HG02798 (cell line): ENCODE data around the gene CLMP.
"Not testable (repeated sequence)": the region's sequence is repeated elsewhere in the genome, so short reads cannot be mapped to it uniquely, and the experiment has no call there.

Experiments
- ATAC-seq: cut with Tn5 transposase; IDR thresholded peaks from one replicate; pipeline ENCODE4 v1.9.1; 2021; ENCODE audit warnings: mild to moderate bottlenecking; ENCODE audit not compliant: unreplicated experiment, poor library complexity

Gene CLMP

DNA sequence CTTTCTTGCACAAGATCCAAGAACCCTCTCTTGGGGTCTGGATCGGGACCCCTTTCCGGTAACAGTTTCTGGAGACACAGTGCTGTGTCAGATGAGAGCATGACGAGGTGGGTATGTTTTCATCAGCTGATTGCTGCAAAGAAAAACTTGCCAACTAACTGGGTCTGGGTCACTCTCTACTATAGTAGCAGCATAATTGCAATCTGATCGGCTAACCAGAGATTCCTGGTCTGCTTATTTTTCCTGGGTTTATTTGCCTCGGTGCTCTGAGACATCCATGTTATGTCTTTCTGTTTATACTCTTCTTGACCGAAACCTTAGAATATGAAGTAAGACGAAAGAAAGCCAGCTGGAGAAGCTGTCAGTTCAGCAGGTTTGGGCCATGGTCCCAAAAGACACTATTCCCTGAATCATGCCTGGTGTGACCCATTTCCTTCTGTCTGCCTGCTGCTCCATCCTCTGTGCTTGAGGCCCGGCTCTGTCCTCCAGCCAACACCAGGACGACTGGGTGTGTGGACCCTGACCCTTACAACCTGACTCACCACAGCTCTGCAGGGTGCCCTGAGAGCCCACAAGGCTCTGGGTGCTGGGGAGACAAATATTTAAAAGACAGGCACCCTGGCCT, 24.1 kb upstream of the CLMP start:
- no peak for ATAC-seq

DNA sequence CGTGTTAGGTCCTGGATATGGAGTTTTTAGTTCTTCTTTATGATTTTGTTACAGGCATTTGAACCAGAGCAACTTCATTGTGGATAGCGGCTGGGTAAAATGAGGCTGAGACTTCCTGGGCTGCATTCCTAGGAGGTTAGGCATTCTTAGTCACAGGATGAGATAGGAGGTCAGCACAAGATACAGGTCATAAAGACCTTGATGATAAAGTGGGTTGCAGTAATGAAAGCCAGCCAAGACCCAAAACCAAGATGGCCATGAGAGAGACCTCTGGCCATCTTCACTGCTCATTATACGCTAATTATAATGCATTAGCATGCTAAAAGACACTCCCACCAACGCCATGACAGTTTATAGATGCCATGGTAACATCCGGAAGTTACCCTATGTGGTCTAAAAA, 23.4 kb upstream of the CLMP start:
- no peak for ATAC-seq

DNA sequence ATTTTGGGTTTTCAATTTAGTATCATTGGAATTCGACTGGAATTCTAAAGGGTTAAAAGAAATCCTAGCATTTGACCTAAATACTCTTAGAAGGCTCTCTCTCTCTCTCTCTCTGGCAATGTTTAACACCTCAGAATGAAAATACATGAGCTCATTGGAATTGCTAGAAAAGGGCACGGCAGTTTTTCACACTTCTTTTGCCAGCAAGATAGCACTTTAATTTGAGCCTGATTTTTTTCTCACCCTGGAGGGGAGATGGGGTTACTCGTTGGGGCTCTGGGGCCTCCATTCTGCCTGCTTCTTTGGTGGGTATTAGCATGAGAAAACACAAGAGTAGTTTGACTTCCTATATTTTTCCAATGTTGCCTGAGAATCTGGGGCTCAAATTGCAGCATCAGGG, 22.8 kb upstream of the CLMP start:
- ATAC-seq: no peak

DNA sequence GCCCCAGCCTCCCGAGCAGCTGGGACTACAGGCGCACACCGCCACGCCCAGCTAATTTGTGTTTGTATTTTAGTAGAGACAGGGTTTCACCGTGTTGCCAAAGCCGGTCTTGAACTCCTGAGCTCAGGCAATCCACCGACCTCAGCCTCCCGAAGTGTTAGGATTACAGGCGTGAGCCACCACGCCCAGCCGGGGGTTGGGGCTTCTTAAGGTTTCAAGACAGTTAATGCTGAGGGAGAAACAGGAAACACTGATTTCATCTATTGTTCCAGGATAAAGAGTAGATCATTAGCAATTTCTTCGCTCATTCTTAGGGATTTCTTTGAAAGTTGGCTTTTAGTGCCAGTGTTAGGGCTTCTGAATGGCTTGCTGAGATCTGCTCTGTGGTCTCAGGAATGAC, 21.2 kb upstream of the CLMP start:
- ATAC-seq: no peak

DNA sequence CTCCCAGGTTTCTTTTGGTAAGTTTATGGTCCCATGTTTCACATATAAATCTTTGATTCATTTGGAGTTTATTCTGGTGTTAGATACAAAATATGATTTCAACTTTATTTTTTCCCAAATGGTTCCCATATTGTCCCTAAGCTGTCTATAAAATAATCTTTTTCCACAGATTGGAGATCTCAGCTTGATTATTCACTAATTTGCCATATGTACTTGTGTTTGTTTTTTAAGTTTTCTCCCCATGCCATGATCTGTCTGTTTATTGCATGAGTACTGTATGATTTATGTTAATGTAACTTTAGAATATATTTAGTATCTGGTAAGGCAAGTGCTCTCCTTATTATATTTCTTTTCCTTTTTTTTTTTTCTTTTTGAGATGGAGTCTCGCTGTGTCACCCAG, 19.9 kb upstream of the CLMP start:
- ATAC-seq: no peak

DNA sequence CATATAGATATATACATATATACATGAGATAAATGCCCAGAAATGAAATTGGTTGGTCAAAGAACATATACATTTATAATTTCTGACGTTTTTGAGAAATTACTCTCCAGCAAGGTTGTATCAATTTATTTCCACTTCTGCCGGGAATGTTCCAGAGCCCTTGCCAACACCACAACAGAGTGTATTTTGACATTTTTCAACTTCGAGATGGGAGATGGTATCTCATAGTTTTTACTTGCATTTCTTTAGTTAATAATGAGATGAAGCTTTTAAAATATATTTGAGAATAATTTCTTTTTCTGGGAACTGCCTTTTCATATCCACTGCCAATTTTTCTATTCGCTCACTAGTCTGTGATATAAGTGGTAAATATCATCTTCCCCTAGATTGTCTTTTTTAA, 19.3 kb upstream of the CLMP start:
- no peak for ATAC-seq

DNA sequence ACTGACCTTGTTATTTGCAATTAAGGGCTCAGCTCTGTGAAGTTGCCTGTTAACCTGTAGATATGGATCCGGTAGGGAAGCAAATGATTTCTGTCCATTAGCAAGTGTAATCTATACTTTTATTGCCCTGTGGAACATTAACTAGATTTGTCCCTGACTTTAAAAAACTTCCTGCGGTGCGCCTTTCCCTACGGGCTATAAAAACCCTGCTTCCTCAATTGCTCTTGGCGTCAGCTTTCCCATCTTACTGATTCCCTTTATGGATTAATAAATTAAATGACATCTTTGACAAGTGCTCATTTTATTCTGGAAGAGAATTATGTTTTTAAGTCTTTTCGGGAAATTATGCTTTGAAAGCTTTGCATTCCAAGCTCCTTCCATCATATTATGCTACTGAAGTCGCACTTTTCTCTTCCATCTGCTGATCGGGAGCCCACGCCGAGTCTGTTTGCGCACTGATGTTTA, 18.3 kb upstream of the CLMP start:
- no peak for ATAC-seq

DNA sequence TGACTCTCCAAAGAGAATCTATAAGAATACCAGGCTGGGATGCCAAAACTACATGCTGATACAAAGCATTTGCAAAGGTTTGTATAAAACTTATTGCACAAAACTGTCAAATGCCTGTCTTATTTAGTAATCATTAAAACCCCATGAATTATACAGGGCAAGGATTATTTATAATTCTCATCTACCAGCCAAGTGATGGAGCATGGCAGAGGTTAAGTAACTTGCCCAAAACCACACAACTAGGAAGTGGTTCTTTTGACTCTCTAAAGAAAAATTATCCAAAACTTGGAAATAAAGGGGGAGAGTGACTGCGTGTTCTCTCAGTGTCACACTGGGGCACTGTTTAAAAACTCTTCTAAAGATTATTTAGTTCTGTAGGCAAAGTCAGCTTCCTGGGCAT, 17.4 kb upstream of the CLMP start:
- ATAC-seq: no peak

DNA sequence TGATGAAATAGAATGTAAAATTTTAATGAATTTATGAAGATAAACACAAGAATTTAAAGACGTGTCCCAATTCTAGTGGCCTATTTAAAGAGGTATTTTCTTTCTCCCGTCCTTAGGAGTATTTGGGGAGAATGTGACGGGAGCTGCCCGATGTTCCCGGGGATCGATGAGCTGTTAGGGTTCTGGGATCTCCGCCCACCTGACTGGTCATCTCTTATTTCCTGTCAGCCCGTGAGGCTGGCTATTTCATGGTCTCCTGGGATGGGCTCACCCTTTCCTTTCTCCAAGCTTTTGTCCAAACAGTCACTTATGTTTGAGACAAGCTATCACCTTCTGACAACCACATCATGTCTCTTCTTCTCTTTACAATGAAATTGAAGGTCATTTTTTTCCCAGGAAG, 16.9 kb upstream of the CLMP start:
- no peak for ATAC-seq

DNA sequence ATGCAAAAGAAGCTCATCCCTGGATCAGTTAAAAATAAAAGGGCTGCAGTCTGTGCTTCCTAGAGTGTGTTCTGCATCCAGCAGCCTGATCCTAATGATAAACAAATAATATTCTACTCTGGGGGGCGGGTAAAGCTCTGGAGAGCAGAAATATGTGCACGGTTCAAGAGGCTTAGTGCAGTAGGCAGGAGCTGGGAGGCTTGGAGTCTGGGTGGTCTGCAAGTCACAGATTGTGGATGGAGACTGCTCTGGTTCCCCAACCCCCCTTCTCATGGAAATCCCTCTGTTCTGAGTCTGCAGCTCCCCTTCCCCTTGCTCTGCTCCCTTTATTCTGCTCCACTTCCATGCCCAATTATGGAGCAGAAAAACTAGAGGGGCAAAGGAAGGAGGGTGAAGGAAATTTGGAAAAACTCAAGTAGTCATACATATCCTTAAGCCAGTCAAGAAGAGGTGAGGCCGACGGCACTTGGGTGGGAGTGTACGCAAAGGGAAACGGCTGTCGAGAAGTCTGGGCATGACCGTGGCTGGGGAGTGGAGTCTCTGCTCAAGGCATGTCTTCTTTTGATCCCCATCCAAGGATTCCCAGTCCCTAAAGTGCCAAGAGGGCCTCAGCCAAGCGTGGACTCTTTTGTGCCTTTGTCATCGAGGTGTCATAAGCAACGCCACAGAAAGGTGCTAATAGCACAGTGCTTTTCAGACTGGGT, 16.3 kb upstream of the CLMP start:
- no peak for ATAC-seq

DNA sequence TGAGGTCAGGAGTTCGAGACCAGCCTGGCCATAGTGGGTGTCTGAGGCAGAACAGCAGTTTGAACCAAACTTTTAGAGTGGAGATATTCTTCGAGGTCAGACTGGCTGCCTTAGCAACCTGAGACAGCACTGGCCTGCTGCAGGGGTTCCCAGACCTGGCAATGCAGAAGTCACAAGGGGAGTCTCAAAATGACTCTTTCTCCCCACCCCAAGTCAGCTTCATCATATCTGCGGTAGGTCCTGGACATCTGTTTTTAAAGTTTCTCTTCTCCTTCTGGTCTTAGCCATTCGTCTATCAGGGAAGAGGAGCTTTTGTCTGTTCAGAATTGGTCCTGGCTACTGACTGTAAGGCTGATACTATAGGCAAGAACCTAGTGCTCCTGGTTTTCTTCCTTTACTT, 14.5 kb upstream of the CLMP start:
- no peak for ATAC-seq

DNA sequence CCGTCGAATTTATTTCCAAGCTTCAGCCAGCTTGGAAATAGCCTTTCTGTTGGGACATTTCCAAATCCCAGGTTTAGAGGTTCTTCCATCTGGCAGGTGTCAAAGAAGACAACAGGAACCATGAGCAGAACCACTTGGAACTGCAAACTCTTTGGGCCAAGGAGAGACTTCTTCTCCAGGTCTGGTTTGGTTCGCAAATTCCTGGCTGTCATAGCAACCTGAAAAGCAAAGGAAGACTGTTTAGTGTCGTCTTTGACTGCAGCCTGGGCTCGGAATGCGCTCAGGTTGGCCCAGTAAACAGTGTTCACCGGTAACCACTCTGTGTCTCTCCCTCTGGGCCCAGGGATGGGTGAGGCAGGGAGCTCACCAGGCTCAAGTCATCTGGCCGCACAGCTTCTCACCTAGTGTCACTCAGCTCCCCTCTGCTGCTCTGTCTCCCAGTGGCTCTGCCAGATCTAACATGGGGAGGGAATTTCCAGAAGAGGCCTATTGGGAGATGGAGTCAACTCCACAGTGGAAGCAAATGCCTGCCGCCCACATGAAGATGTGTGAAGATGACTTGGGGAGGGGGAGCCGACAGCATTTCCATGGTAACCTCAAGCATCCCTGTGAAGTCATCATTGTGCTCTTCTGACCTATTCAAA, 11.9 kb upstream of the CLMP start:
- no peak for ATAC-seq

DNA sequence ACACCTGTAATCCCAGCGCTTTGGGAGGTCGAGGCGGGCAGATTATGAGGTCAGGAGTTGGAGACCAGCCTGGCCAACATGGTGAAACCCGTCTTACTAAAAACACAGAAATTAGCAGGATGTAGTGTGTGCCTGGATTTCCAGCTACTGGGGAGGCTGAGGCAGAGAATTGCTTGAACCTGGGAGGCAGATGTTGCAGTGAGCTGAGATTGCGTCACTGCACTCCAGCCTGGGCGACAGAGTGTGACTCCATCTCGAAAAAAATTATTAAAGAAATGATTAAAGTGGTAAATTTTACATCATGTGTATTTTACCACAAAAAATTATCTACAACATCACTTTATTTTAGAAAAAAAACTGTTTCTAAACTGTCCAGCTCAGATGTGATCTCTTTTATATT, 11.0 kb upstream of the CLMP start:
- not testable (repeated sequence) for ATAC-seq

DNA sequence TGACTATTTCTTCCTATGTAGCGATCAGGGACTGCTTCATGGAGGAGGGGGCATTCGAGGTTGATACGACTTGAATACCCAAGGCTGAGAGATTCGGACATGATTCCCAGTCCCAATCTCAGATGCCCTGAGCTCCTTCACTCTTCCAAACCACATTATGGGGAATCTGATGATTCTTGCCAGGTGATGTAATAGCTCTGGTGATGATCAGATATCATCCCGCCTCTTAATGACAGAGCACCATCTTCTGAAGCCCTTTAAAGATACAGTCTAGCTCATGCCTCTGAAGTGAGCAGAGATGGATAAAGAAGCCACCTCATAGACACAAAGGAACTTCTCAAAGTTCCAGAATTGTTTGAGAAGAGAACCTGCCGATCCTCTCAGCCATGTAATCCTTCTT, 8.9 kb upstream of the CLMP start:
- no peak for ATAC-seq

DNA sequence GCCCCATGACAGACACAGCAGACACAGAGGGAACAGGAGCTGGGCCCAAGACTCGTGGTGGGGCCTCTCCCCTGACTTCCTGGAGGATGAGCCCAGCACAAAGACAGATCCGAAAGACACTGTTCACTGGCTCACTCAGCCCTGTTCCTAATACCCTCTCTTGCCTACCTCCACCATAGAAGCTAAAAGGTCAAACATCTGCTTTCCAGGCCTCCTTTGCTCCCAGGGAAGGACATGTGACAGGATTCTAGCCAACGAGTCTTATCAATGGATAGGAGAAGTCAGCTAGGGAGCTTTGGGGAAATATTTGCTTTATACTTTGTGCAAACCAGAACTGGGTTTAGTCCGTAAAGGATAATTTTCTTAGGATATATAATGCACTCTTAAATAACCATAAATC, 8.4 kb upstream of the CLMP start:
- ATAC-seq: no peak

DNA sequence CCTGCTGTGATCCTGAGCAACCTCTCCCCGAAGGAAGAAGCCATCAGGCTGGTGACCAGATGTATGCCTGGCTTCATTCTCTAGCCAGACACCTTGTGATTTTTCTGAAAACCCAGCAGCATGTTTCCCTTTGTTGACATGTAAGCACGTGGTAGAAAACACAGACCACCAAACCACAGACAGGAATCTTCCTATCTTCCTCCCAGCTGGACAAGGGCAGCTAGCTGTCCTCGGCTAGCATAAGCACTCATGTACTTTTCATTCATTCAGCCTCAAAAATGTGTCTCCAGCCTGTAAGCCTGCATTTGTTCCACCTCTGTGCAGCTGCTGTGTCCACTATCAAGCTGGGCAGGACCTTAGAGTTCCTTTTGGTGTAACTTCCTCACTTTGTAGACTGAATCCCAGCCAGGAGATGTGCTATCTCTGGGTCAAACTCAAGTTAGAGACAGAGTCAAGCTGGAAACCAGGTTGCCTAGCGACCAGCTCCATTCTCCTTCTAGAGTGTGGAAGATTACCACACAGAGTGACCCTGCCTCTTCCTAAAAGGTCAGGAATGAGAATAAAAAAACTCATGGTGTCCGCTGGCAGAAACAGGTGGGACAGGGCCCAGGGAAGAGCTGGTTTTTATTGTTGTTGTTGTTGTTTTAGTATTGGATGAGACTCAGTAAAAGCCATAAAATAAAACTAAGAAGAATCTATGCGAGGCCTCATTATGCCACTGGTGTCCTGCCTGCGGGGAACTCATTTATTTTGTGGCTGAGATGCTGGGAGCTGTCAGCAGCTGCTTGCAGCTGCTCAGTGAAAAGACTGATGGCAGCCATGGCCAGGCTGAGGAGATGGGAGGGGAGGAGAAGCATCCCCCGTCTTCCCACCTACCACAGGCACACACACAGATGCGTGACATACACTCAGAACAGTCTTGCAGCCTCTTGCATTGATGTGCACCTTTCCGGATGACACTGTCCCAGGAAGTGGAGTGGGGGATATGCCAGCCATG, 7.4 kb upstream of the CLMP start:
- ATAC-seq: no peak

DNA sequence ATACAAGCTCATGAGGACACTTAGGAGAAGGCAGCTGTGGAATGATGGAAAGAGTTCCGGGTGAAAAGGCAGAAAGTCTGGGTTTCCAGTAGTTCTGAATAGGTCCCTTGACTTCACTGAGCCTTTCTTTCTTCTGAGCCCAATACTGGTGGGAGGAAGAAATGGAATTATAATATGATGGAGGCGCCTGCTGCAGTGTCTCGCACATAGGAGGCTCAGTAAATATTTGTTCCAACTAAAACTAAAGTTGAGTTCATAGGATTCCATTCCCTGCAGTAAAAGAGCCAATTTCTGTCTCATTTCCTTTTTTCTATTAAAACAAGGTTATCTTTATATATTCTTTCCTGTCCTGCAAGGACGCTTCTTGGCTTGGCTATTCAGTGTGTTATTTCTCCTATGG, 5.2 kb upstream of the CLMP start:
- ATAC-seq: no peak

DNA sequence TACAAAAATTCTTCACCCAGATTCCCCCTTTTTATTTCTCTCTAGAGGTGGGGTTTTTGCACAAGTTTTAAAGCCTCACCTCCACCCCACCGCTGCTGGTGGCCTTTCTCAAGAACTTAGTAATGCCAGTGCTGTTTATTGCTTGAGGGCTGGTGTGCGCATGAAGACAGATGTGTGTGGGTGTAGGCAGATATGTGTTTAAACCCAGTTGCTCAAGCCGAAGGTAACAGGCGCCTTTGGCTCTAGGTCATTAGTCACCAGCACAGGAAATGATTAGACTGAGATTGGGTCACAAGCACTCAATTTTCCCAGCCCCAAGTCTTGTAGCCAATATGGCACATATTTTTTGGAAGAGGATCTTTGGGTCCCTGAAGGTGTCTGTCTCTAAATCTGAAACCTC, 2.7 kb upstream of the CLMP start:
- no peak for ATAC-seq

DNA sequence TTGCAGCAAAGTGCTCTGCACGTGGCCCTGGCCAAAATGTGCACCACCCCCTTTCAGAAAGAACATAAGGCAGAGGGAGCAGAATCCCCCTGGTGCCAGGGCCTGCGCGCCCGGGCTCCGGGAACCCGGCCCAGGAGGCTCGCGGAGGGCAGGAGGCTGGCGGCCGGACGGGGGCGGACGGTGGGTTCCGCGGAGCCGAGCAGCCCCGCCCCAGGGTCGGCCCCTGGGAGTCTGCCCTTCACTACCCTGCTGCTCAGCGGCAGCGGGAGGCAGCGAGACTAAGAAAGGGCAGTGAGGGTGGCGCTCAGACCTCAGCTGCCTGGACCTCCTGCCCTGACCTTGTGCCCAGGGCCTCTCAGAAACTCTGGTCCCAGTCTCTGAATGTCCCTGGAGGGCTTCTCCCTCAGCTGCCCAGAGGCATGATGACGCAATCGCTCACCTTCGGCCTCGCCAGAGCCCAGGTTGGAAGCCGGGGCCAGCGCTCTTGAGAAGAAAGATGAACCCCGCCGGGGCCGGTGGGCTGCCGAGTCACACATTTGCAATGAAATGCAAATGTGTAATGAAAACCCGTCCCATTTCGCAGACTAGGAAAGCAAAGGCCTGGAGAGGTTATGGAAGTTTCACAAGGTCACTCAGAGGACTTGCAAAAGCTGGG, 1.1 kb upstream of the CLMP start:
- ATAC-seq: no peak
